Thoracic aorta (tissue), 2 donors: ENCODE results near the gene VAV2. TPM values are rescaled to one million over a fixed set of nuclear protein-coding genes. Genes with fewer than 3 reads are reported as not detected.

Experiments used
- ATAC-seq: fragments of 150-250 bp; one replicate; pipeline ENCODE4 v1.8.0; 2017; ENCODE audit warnings: low read depth; ENCODE audit not compliant: insufficient number of reproducible peaks, low FRiP score
- DNase-seq: peaks from one replicate; pipeline ENCODE4 v3.0.0-alpha.2; 2020; ENCODE audit warnings: low spot score
- H3K27ac ChIP-seq, 2 donors: fragments of 200-600 bp; sonication (generic); 1 replicate in 1 of 2; 2 replicates in 1 of 2; pipeline ENCODE4 v1.5.1; 2016; ENCODE audit warnings: mild to moderate bottlenecking in 2 of 2, moderate library complexity in 2 of 2
- H3K27me3 ChIP-seq: fragments of 200-600 bp; sonication (generic); replicated peaks from 2 replicates; pipeline ENCODE4 v1.6.0; 2016; ENCODE audit warnings: mild to moderate bottlenecking; ENCODE audit not compliant: insufficient read depth
- H3K36me3 ChIP-seq: fragments of 200-600 bp; sonication (generic); one replicate; pipeline ENCODE4 v1.5.1; 2016
- H3K4me1 ChIP-seq, 2 donors: fragments of 200-600 bp; sonication (generic); 1 replicate in 1 of 2; 2 replicates in 1 of 2; pipeline versions ENCODE4 v1.5.1 to v1.6.0; 2016; ENCODE audit warnings: low read depth in 2 of 2, mild to moderate bottlenecking in 1 of 2; ENCODE audit not compliant: control insufficient read depth in 1 of 2
- H3K4me3 ChIP-seq: fragments of 200-600 bp; sonication (generic); 2 replicates; pipeline ENCODE4 v1.5.1; 2016; ENCODE audit warnings: mild to moderate bottlenecking
- H3K9me3 ChIP-seq: fragments of 200-600 bp; sonication (generic); 2 replicates; pipeline ENCODE4 v1.5.1; 2016
- total RNA-seq, 2 donors: library from RNA; depleted of rRNA; stranded (reverse); fragments of >200 nt; gene quantifications; one replicate each; pipeline versions ENCODE4 v1.1.0 to v1.2.3, GENCODE V29; 2016
- TF ChIP-seq, protein P1 (sequence below): fragments of 200-600 bp; sonication (generic); IDR thresholded peaks from one replicate; pipeline ENCODE4 v1.5.1; 2019; ENCODE audit warnings: antibody characterized with exemption

The VAV2 gene
- total RNA-seq, 2 donors from 2014 or later = 10.1 to 11.5 TPM

DNA sequence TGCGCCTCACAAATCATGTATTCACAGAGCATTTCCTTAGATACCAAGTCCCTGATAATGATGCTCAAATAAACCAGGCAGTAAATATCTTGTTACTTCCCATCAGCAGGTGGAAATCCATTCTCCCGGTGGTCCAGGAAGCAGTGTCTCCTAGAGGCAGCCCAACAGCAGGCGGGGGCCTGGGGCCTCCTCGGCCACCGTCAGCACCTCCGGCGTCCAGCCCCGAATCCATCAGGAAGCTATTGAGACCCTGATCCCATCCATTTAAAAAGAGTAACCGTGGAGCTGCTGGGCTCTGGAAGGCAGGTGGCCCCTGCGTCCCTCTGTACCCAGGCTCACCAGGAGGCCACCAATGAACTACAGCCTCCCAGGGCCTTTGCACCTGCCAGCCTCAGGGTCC is 54.0 kb downstream of the VAV2 start:
- H3K27me3 ChIP-seq = no peaks in the 10 kb centered on the region
- DNase-seq = no peak
- no peaks in the 10 kb centered on the region for H3K9me3 ChIP-seq
- H3K27ac ChIP-seq = no peak overlapping the region
- H3K4me1 ChIP-seq = peaks cover 0 to 17% of the 10 kb centered on the region in 2 donors
- no peak overlapping the region for H3K4me3 ChIP-seq
- H3K36me3 ChIP-seq = no peaks in the 10 kb centered on the region
- no peak for ATAC-seq
- TF ChIP-seq, protein P1, sequence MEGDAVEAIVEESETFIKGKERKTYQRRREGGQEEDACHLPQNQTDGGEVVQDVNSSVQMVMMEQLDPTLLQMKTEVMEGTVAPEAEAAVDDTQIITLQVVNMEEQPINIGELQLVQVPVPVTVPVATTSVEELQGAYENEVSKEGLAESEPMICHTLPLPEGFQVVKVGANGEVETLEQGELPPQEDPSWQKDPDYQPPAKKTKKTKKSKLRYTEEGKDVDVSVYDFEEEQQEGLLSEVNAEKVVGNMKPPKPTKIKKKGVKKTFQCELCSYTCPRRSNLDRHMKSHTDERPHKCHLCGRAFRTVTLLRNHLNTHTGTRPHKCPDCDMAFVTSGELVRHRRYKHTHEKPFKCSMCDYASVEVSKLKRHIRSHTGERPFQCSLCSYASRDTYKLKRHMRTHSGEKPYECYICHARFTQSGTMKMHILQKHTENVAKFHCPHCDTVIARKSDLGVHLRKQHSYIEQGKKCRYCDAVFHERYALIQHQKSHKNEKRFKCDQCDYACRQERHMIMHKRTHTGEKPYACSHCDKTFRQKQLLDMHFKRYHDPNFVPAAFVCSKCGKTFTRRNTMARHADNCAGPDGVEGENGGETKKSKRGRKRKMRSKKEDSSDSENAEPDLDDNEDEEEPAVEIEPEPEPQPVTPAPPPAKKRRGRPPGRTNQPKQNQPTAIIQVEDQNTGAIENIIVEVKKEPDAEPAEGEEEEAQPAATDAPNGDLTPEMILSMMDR = no peak

DNA sequence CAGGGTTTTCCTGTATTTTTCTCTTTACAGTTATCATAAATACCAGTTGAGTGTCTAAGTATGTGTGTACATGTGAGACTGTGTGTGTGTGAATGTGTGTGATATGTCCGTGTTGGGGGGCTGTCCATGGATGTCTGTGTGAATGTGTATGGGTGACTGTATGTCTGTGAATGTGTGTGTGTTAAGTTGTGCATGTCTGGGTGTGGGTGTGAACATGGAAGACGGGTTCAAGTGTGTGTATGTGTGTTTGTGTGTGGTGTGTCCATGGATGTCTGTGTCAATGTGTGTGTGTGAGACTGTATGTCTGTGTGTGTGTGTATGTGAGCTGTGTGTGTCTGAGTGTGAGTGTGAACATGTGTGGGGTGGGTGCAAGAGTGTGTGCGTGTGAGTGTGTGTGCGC is 55.0 kb downstream of the VAV2 start:
- no peaks in the 10 kb centered on the region for H3K36me3 ChIP-seq
- TF ChIP-seq, protein P1 = no peak
- ATAC-seq = no peak

DNA sequence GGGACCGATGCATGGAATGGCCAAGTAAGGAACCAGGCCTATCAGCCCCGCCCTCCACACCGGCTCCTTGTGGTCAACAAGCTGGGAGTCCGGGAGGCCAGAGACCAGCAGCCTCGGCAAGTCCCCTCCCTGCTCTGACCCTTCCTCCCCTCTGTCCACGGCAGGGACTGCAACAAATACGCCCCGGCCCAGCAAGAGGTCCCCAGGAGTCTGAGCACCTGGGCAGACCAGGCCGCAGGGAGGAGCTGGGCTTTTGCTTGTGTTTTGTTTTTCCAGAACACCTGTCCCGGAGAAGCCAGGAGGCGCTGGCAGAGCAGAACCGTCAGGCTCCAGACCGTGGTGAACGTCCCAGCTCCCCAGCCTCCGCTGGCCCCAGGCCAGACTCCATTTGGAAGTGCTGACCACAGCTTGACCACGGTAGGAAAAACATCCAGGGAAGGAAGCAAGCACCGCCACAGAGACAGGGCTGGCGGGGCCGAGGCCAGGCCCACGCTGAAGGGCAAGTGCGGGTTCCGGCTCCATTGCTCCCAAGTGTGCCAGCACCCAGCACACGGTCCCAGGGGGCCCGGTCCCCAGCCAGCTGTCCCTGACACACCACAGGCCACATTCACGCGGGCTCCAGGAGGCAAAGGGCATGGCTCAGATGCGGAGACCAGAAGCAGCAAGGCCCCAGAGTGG is 56.7 kb downstream of the VAV2 start:
- TF ChIP-seq, protein P1 = no peak
- no peaks in the 10 kb centered on the region for H3K9me3 ChIP-seq
- no peaks in the 10 kb centered on the region for H3K36me3 ChIP-seq
- peak overlapping the region in 1 of 2 donors; percentile 22 for H3K27ac ChIP-seq
- no peaks in the 10 kb centered on the region for H3K27me3 ChIP-seq
- ATAC-seq (no peak), DNase-seq (no peak)
- H3K4me3 ChIP-seq = no peak overlapping the region
- H3K4me1 ChIP-seq = peaks cover 0 to 20% of the 10 kb centered on the region in 2 donors

More for the DNA sequence above, 55.0 kb downstream of the VAV2 start:
- H3K4me1 ChIP-seq = peaks cover 0 to 20% of the 10 kb centered on the region in 2 donors
- no peaks in the 10 kb centered on the region for H3K9me3 ChIP-seq
- no peak for DNase-seq
- no peaks in the 10 kb centered on the region for H3K27me3 ChIP-seq
- no peak overlapping the region for H3K27ac ChIP-seq
- H3K4me3 ChIP-seq = no peak overlapping the region

DNA sequence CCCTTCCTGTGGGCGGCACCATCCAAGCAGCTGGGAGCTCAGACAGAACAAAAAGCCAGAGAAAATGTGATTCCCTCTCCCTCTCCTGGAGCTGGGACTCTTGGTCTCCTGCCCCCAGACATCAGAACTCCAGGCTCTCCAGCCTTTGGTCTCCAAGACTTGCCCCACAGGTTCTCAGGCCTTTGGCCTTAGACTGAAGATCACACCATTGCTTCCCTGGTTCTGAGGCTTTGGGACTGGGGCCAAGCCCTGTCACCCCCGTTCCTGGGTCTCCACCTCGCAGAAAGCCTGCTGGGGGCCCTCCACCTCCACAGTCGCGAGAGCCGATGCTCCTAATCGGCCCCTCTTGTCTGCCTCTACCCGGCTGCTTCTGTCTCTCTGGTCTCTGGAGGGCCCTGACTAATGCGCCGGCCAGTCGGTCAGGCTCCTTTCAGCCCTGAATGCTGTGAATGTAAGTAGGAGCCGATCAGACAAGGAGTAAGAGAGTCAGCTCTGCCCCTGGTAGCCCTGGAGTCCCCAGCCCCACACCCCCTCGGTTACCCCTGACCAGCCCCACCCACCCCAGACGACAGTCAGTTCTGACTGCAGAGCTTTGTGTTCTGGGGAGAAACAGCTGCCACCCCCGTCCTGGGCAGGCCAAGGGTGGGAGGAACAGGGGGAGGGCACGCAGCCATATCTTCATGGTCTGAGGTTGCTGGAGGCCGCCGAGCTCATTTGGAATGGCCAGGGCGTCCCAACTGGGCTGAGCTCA is 57.5 kb downstream of the VAV2 start:
- DNase-seq (no peak), ATAC-seq (no peak)
- Histone ChIP-seq H3K9me3 (no peaks in the 10 kb centered on the region), H3K27me3 (no peaks in the 10 kb centered on the region), H3K36me3 (no peaks in the 10 kb centered on the region), H3K4me3 (no peak overlapping the region), H3K4me1 (peaks cover 0 to 20% of the 10 kb centered on the region in 2 donors), H3K27ac (peak overlapping the region; percentile 22 to 26)
- TF ChIP-seq, protein P1 = no peak

DNA sequence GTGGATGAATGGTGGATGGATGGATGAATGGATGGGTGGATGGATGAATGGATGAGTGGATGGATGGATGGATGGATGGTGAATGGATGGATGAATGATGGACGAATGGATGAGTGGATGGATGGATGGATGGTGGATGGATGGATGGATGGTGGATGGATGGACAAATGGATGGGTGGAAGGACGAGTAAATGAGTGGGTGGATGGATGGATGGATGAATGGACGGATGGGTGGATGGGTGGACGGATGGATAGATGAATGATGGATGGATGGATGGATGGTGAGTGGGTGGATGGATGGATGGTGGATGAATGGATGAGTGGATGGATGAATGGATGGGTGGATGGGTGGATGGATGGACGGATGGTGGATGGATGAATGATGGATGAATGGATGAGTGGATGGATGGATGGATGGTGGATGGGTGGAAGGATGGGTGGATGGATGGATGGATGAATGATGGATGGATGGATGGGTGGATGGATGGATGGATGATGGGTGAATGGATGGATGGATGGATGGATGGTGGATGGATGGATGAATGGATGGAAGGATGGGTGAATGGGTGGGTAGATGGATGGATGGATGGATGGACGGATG is 58.6 kb downstream of the VAV2 start:
- Histone ChIP-seq H3K27me3 (no peaks in the 10 kb centered on the region), H3K4me3 (no peak overlapping the region), H3K4me1 (peaks cover 0 to 20% of the 10 kb centered on the region in 2 donors), H3K27ac (no peak overlapping the region), H3K9me3 (no peaks in the 10 kb centered on the region), H3K36me3 (no peaks in the 10 kb centered on the region)
- no peak for ATAC-seq
- TF ChIP-seq, protein P1 = no peak
- DNase-seq = no peak
